Sigmoid colon (tissue), 4 donors: ENCODE measurements around the gene GUCY2C.

Source experiments
- EP300 ChIP-seq, 4 donors: sonication (generic); formaldehyde crosslinking; IDR thresholded peaks; one replicate each; pipeline ENCODE4 v1.6.1; 2017; ENCODE audit warnings: antibody characterized with exemption in 4 of 4
- POLR2A ChIP-seq, 2 donors: fragments of 450-650 bp; IDR thresholded peaks; one replicate each; pipeline ENCODE4 v1.6.1; 2016; ENCODE audit warnings: antibody characterized with exemption in 2 of 2, mild to moderate bottlenecking in 2 of 2, moderate library complexity in 2 of 2
- TF ChIP-seq, protein P1 (sequence below), 4 experiments: fragments of 450-650 bp in 3 of 4; fragments of 200-600 bp in 1 of 4; IDR thresholded peaks; one replicate each; pipeline ENCODE4 v1.5.1; 2016 to 2019; ENCODE audit warnings: antibody characterized with exemption in 4 of 4, mild to moderate bottlenecking in 3 of 4, moderate library complexity in 2 of 4

DNA sequence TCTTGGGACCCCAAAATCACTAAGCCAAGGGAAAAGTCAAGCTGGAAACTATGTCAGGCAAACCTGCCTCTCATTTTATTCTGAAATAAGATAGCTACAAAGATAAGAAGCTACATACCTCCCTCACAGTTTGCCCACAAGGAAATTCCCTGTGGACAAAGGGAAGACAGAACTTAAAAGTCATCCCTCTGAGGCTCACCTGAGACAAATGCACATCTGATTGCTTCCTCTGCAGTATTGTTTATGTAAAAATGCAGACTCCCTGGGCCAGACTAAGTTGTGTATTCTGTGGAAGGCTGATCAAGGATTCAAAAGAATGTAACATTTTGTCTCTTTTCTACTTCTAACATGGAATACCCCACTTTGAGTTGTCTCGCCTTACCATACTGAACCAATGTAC is 126.2 kb downstream of the GUCY2C start:
- TF ChIP-seq, protein P1, sequence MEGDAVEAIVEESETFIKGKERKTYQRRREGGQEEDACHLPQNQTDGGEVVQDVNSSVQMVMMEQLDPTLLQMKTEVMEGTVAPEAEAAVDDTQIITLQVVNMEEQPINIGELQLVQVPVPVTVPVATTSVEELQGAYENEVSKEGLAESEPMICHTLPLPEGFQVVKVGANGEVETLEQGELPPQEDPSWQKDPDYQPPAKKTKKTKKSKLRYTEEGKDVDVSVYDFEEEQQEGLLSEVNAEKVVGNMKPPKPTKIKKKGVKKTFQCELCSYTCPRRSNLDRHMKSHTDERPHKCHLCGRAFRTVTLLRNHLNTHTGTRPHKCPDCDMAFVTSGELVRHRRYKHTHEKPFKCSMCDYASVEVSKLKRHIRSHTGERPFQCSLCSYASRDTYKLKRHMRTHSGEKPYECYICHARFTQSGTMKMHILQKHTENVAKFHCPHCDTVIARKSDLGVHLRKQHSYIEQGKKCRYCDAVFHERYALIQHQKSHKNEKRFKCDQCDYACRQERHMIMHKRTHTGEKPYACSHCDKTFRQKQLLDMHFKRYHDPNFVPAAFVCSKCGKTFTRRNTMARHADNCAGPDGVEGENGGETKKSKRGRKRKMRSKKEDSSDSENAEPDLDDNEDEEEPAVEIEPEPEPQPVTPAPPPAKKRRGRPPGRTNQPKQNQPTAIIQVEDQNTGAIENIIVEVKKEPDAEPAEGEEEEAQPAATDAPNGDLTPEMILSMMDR (IDR thresholded peaks at IDR 0.05) = no peak
- TF ChIP-seq POLR2A (IDR thresholded peaks at IDR 0.05) (no peak), EP300 (IDR thresholded peaks at IDR 0.05) (no peak)
